Measurements from ENCODE around the gene ATXN1.

- TF ChIP-seq, protein P1, sequence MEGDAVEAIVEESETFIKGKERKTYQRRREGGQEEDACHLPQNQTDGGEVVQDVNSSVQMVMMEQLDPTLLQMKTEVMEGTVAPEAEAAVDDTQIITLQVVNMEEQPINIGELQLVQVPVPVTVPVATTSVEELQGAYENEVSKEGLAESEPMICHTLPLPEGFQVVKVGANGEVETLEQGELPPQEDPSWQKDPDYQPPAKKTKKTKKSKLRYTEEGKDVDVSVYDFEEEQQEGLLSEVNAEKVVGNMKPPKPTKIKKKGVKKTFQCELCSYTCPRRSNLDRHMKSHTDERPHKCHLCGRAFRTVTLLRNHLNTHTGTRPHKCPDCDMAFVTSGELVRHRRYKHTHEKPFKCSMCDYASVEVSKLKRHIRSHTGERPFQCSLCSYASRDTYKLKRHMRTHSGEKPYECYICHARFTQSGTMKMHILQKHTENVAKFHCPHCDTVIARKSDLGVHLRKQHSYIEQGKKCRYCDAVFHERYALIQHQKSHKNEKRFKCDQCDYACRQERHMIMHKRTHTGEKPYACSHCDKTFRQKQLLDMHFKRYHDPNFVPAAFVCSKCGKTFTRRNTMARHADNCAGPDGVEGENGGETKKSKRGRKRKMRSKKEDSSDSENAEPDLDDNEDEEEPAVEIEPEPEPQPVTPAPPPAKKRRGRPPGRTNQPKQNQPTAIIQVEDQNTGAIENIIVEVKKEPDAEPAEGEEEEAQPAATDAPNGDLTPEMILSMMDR (IDR thresholded peaks at IDR 0.05; ENCODE audit: low read depth, low read length), result no peak
- no peak for TF ChIP-seq EZH2phosphoT487 (IDR thresholded peaks at IDR 0.05; ENCODE audit: low read depth)
Observed at GRCh38 chr6:16553531-16553930, 207.7 kb downstream of the ATXN1 start.
